GM04504 (cell line): ENCODE results near the gene EXTL2.
A peak's percentile ranks its signal among the peaks of the same experiment; 100 is the strongest.
"Not testable (repeated sequence)": the region's sequence is repeated elsewhere in the genome, so short reads cannot be mapped to it uniquely, and the experiment has no call there.

Experiments
- DNase-seq: peaks from one replicate; pipeline ENCODE4 v3.0.0-alpha.2; 2012; ENCODE audit warnings: low read depth

Gene EXTL2

DNA sequence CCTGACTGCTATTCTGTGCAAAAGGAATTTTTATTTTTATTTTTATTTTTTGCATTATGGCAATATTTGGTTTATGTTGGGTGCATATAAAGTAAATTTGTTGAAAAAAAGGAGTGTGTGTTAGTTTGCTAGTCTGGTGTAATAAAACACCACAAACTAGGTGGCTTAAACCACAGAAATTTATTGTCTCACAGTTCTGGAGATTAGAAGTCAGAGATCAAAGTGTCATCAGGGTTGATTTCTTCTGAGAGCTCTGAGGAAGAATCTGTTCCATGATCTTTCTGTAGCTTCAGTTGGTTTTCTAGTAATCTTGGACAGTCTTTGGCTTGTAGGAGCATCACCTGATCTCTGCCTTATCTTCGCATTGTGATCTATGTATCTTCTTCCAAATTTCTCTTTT lies 7.7 kb upstream of the EXTL2 start:
- DNase-seq: no peak

- DNase-seq: peak; percentile 29
Observed at GRCh38 chr1:100896481-100896982, 1.9 kb upstream of the EXTL2 start.

GRCh38 chr1:100895540-100896480 lies 1.2 kb upstream of the EXTL2 start, which contains the start of gene SLC30A7:
TSS of gene SLC30A7 (plus strand) at chr1:100896090. CDS start at chr1:100896263, 173 bp downstream.
- peak; percentile 80 for DNase-seq

DNA sequence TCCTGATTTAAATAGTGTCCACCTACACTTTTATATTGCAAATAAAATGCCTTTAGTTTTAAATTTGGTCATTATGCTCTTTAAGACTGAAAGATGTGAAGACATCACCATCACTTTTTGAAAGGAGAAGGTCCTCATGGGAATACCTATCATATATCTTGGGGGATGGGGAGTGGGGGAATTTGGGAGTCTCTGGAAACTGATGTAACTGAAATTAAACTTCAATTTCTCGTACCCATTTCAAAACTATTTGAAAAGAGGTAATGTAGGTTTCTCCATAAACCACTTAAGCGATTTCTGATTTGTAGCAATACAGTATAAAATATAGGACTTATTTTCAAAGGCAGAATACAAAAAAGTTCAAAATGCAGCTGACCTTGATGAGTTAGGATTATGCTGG lies 924 bp downstream of the EXTL2 start:
- DNase-seq: no peak

- DNase-seq: no peak
Observed at GRCh38 chr1:100892554-100892953, 2.1 kb downstream of the EXTL2 start.

- no peak for DNase-seq
Observed at GRCh38 chr1:100891380-100891779, 3.3 kb downstream of the EXTL2 start.

GRCh38 chr1:100889869-100890482 lies 4.7 kb downstream of the EXTL2 start:
- DNase-seq: not testable (repeated sequence)

GRCh38 chr1:100889007-100889406 lies 5.6 kb downstream of the EXTL2 start:
- not testable (repeated sequence) for DNase-seq

- peak; percentile 21 for DNase-seq
Observed at GRCh38 chr1:100883963-100884362, 10.7 kb downstream of the EXTL2 start.

DNA sequence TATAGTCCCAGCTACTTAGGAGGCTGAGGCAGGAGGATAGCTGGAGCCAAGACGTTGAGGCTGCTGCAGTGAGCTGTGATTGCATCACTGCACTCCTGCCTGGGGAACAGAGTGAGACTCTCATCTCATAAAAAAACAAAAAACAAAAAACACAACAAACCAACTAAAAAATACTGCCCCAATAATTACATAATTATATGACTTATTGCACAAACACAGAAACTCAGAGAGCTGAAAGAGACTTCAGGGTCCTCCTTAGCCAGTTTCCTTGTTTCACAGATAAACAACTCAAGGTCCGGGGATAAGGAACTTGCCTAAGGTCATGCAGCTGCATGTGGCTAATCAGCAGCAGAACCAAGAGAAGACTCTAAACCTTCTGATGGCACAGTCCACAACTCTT lies 11.9 kb downstream of the EXTL2 start:
- no peak for DNase-seq

DNA sequence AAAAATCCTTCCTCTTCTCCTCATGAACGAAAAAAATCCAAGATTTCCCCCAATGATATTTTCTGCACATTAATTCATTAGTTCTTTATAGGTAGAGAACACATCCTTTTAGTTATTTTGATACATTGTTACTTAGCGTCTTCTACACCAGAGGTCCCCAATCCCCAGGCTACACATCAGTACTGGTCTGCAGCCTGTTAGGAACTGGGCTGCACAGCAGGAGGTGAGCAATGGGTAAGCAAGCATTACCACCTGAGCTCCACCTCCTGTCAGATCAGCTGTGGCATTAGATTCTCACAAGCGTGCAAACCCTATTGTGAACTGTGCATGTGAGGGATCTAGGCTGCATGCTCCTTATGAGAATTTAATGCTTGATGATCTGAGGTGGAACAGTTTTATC lies 13.0 kb downstream of the EXTL2 start:
- no peak for DNase-seq

DNA sequence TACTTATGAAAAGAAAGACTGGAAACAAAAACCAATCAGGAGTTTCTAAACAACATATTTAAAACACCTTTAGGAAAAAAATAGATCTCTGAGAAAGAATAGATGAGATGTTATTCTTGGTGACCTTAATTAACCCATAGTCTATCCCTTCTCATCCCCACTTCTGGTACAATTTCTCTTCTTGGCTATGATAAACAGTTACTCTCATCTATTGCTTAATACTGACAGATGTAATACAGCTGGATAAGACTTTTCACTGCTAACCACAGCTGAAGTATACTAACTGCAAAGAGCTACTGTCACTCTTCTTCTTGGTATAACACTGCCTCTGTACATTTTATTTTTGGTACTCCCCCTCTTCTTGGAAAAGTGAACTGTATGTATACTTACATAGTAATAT lies 15.2 kb downstream of the EXTL2 start:
- no peak for DNase-seq

DNA sequence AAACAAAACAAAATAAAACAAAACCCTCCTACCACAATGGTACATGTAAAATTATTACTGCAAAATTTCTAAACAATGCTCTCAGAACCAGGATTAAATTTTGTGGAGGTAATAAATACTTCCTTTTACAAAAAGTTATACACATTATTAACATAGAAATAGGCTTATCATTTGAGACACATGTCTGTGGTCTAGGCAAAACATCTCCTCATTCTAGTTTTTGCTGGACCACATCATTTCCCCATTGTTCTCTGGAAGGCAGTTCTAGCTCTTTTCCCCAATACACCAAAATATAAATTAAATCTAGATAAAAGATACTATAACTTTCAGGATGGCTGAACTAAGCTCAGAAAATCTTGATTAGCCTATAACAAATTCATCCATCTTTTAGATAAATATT lies 18.4 kb downstream of the EXTL2 start:
- DNase-seq: no peak

DNA sequence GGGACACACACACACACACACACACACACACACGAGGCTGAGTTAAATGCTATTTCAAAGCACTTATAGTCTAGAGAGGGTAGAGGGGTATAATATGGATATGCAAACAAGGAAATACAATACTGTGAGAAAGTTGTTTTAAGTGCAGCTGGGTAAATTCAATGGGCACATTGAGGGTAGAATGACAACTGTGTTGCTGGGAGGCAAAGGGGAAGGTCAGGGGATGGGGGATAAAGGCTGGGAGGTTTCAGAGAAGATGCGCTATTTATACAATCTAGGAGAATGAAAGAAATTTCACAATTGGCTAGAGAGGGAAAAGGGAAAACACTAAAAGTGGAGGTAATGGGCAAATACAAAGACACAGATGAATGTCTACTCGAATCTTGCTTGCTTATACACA lies 19.4 kb downstream of the EXTL2 start:
- no peak for DNase-seq

DNA sequence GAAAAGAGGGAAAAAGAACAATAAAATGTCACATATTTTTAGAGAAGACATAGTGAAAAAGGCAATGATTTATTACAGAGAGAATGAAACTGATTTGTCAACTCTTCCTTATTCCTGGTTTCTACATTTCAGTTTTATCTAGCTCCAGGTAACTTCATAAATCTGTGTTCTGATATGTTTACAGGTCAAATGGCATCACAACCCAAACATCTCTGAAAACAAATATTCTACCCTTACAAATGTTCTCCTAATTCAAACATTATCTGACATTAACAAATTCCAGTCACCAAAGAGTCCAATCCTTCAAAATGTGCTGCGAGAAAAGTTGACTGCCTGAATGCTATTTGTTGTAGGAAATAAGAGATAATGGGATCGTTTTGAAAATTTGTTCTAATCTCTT lies 20.2 kb downstream of the EXTL2 start:
- DNase-seq: no peak

GRCh38 chr1:100869996-100870395 lies 24.6 kb downstream of the EXTL2 start:
- no peak for DNase-seq

- DNase-seq: no peak
Observed at GRCh38 chr1:100868364-100868995, 26.2 kb downstream of the EXTL2 start.

DNA sequence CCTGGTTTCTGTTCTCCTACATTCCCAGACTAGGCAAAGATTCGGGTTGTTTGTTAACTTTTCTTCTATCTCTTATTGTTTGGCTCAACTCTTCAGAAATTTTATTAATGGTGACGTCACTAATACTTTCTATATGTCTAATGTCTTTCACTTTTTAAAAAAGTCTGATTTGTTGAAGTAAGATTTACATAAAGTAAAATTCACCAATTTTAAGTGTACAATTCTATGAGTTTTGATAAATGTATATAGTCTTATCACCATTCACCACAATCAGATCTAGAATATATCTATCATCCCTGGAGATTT lies 27.8 kb downstream of the EXTL2 start:
- DNase-seq: no peak

GRCh38 chr1:100866041-100866900 lies 28.4 kb downstream of the EXTL2 start:
- no peak for DNase-seq

GRCh38 chr1:100862591-100862990 lies 32.1 kb downstream of the EXTL2 start:
- DNase-seq: no peak

DNA sequence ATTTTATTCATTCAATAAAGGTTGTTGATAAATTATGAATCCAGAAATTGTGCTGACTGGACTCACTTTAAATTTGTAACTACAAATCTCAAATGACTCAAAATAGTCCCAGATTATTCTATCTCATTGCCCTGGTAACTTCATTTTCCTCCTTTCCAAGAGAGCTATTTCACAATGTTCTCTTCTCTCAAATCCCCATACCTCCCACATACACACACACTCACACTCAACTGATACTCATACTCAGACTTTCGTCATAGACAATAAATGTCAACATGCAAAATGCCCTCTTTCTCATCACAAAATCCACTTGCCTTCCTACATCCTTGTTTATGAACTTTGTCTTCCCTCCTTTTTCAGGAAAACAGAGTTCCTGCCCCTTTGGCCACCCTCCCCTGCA lies 33.3 kb downstream of the EXTL2 start:
- no peak for DNase-seq

DNA sequence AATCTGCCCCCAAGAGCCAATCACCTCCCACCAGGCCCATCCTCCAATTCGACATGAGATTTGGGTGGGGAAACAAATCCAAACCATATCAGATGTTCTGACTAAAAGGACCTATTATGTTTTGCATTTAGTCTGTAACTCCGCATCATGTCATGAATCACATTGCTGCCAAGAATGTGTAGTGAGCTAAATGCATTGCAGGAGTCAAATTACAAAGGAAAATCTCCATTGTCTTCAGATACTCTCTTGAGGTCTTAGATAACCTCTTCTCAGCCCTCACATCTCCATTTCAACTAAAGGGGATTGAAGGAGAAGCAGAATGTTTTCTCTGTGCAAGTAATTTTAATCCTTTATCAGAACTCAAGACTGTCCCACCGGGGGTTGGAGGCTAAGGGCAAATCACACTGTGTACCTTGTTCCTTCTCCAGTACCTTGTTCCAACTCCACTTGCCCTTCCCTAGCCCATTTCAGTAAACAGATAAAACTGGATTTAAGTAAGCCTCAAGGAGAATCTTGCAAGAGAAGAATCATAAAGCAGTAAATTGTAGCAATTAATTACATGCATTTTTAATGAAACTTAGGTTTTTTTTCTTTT lies 34.1 kb downstream of the EXTL2 start:
- no peak for DNase-seq
